GM23248 (cell line): ENCODE results near the gene PSMB7.

ENCODE experiments used
- EZH2 ChIP-seq: fragments of 200-600 bp; sonication (generic); IDR thresholded peaks from 2 replicates; pipeline ENCODE4 v1.6.1; 2018; ENCODE audit warnings: antibody characterized with exemption, mild to moderate bottlenecking; ENCODE audit not compliant: insufficient read depth, poor library complexity, severe bottlenecking
- EZH2phosphoT487 ChIP-seq: fragments of 200-600 bp; sonication (generic); IDR thresholded peaks from 2 replicates; pipeline ENCODE4 v1.6.1; 2018; ENCODE audit warnings: antibody characterized with exemption, moderate library complexity, mild to moderate bottlenecking, low read depth; ENCODE audit not compliant: insufficient read depth

DNA sequence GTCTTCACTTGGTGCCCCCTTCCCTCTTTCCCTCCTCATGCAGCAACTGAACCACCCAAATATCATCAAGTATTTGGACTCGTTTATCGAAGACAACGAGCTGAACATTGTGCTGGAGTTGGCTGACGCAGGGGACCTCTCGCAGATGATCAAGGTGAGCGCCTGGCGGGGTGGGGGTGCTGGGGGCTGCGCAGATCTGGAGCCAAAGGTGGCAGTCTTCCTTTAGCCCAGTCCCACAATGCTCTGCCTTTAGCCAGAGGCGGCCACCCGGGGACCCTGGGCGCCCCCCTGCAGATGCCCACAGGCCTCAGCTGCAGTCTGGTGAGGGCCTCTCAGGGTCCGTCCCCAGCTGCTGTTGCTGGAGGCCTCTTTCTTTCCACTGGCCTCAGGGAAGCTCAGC, 93.8 kb downstream of the PSMB7 start:
- TF ChIP-seq EZH2 (no peak), EZH2phosphoT487 (no peak)
